HG03354 (cell line): ENCODE data around the gene SORCS2.
"Not testable (repeated sequence)": the region's sequence is repeated elsewhere in the genome, so short reads cannot be mapped to it uniquely, and the experiment has no call there.

Source experiments
- ATAC-seq: cut with Tn5 transposase; IDR thresholded peaks from one replicate; pipeline ENCODE4 v1.9.1; 2021; ENCODE audit warnings: mild to moderate bottlenecking; ENCODE audit not compliant: unreplicated experiment, poor library complexity, severe bottlenecking

SORCS2 gene

DNA sequence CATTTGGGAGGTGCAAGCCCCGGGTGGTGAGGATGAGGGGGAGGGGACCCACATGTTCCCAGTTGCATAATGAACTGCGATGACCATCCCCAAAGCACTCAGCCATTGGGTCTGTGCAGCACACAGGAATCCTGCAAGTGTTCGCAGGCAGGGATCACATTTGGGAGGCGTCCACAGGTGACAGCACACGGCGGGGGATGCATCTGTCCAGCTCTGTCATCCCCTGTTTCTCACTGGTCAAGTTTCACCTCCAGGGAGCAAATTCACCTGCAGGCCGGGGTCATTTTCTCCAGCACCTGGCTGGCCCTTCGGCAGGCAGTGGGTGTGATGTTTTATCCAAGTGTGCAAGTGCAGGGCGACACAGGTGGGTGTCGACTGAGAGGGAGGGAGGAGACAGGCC, 33.3 kb upstream of the SORCS2 start:
- ATAC-seq: no peak

- ATAC-seq: no peak
Observed at GRCh38 chr4:7159923-7160322, 32.4 kb upstream of the SORCS2 start.

DNA sequence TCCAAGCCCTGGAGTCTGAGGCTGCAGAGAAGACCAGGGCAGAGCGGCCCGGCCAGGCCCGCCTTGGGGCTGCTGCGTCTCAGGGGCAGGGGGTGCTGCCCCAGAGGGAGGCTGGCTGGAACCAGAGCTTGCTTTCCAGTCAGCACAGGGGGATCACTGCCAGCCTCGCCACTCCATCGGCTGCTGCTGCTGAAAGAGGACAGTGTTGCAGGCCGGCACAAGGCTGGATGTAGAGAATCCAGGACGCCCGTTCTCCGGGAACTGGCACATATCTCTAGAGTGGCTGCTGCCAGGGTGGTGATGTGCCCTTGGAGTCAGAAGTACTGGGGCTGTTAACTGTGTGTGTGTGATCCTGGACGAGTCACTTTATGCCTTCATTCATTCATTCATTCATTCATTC, 31.9 kb upstream of the SORCS2 start:
- ATAC-seq: no peak

DNA sequence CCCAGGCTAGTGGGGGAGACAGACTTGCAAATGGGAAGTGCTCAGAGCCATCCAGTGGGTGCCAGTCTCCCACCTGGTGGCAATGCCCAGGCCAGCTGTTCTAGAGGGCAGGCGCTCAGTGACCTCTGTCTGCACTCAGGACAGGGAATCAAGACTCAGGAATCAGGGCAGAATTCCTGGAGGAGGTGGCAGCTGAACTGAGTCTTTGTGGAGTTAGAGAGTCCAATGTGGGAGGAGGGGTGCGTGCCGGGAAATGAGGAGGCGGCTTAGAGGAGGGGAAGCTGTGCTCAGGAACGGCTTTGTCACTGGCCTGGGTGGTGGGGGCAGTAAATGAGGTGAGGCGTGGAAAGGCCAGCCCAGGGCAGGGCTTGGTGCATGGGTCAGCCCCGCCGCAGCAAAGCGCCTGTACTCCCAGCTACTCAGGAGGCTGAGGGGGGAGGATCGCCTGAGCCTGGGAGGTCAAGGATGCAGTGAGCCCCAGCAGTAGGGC, 31.3 kb upstream of the SORCS2 start:
- no peak for ATAC-seq

DNA sequence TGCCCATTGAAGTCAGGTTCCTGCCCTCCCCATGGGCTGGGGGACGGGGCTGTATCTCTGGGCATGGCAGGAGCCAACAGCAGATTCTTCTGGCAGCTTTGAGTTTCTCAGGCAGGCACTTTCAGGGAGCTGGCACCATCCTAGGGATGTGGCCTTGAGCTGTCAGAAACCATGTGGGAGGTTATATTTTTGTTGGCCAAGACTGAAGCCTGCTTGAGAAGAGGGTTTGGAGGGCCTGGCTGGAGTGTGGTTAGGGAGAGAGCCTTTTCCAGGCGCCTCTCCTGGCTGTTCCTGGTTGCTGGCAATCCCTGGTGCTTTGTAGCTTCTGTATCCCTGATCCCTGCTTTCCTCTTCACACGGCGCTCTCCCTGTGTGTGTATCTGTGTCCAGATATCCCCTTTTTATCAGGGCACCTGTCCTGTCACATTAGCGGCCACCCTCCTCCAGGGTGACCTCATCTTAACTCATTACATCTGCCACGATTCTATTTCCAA, 30.6 kb upstream of the SORCS2 start:
- no peak for ATAC-seq

- not testable (repeated sequence) for ATAC-seq
Observed at GRCh38 chr4:7165056-7165873, 27.1 kb upstream of the SORCS2 start.

- no peak for ATAC-seq
Observed at GRCh38 chr4:7165874-7166201, 26.5 kb upstream of the SORCS2 start.

GRCh38 chr4:7166237-7166636, 26.1 kb upstream of the SORCS2 start:
- no peak for ATAC-seq

- ATAC-seq: no peak
Observed at GRCh38 chr4:7166981-7167700, 25.2 kb upstream of the SORCS2 start.

DNA sequence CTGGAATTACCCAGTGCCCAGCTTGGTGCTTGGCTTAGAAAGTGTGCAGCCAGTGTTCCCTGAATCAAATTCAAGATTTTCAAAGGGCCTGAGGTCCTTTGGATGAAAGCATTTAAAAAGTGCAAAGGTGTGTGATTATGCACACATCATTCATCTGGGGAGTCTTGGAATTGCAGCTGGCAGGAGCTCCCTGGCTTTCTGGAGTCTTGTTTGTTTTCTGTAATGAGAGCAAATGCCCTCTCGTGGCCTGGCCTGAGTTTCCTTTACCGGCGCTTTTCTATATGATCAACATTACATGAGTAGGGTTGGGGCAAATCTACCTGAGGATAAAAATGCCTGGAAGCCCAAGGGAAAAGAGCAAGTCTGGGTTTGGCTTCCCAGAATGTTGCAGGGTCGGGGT, 24.6 kb upstream of the SORCS2 start:
- no peak for ATAC-seq

DNA sequence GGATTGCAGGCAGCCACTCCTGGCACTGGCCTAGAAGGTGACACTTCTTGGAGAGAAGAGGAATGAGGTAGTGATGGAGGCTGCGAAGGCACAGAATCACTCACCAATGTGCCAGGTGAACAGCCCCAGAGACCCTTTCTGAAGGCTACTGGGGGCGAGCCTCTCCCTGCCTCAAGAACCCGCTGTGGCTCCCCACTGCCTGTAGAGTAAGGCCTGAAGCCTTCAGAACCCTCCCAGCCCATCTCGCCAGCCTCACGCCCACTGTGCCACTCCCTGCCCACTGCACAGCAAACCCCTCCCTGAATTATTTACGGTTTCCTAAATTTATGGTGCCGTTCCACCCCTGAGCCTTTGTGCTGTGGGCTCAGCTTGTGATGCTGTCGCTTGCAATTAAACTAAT, 24.2 kb upstream of the SORCS2 start:
- ATAC-seq: no peak

DNA sequence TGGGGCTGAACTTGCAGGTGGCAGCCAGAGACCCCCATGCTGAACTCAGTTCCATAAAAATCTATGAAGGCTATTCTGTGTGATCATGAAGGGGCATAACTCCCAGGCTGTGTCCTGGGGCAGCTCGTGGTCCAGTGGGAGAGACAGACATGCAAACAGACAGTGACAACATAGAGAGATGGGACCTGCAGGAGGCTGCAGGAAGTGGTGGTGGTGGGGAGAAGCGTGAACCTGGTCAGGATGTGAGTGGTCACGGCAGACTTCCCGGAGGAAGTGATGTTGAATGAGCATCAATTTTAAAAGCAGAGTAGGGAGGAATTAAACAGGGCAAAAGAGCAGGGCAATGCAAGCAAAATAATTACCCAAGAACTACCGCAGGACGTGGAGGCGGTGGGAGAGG, 23.2 kb upstream of the SORCS2 start:
- ATAC-seq: no peak

GRCh38 chr4:7170012-7170411, 22.3 kb upstream of the SORCS2 start:
- no peak for ATAC-seq

- no peak for ATAC-seq
Observed at GRCh38 chr4:7171191-7171900, 21.0 kb upstream of the SORCS2 start.

- no peak for ATAC-seq
Observed at GRCh38 chr4:7172508-7172907, 19.8 kb upstream of the SORCS2 start.

DNA sequence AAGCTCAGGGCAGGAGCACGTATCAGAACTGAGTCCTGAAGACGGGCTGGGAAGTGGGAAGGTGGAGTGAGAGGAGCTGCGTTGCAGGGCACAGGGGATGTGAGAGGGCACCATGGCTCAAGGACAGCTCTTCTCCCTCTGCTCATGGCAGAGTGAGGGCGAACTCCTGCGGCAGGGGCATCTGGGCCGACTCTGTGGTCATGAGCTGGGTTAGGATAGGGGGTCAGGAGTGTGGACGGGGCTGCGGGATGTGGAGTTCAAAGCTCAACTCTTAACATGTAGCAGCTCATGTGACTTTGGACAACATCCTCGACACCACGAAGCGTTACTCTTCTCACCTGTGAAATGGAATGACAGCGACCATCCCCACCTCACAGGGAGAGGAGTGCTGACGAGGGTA, 19.4 kb upstream of the SORCS2 start:
- no peak for ATAC-seq

DNA sequence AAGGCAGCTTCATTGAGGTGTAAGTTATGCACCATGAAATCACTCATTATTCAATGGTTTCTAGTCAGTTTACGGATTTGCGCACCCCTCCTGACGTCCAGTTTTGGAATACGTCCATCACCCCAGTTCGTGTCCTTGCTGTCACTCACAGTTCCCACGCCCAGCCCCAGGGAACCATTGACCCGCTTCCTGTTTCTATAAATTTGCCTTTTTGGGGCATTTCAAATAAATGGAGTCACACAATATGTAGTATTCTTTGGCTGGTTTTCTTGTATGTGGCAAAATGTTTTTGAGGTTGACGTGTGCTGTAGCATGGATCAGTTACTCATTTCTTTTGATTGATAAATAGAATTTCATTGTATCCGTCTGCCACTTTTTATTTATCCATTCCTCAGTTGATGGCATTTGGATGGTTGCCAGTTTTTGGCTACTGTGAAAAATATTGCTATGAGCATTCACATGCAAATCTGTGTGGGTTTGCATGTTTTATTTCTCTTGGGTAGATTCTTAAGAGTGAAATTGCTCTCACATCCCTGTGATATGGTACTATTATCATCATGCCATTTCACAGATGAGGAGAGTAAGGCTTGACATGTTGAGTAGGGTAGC, 18.4 kb upstream of the SORCS2 start:
- no peak for ATAC-seq

- ATAC-seq: no peak
Observed at GRCh38 chr4:7179158-7179557, 13.2 kb upstream of the SORCS2 start.

DNA sequence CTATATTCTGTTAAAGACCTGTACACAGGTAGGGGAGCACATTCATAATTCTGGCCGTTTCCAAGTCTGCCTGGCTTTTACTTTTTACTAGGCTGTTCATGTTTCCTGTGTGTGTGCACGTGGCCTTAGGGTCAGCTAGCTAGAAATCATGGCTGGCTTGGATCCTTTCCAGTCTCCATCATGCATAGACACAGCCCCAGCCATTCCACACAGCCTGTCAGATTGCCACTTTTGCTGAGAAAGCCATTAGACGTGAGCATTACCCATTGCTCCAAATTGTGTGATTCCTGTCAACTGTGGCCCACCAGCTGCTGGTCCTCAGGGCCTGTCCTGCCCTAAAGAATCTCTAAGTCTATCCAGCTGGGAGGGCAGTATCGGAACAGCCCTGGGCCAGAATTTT, 11.4 kb upstream of the SORCS2 start:
- no peak for ATAC-seq

- ATAC-seq: no peak
Observed at GRCh38 chr4:7182616-7183015, 9.7 kb upstream of the SORCS2 start.
